GM12878 (cell line): ENCODE results near the gene SPTBN1.

Experiments used
- CEBPB ChIP-seq, 2 experiments: fragments of 150-350 bp in 1 of 2; IDR thresholded peaks; 2 replicates each; pipeline ENCODE4 v1.6.1; 2012 to 2014; ENCODE audit warnings: low read depth in 2 of 2, low read length in 2 of 2, borderline replicate concordance in 1 of 2, inconsistent platforms in 1 of 2
- CTCF ChIP-seq, 3 experiments: IDR thresholded peaks in 2 of 3; conservative IDR thresholded peaks in 1 of 3; 2 replicates each; pipeline ENCODE4 v1.5.1; 2011; ENCODE audit warnings: low read depth in 3 of 3, low read length in 3 of 3, mild to moderate bottlenecking in 3 of 3, control low read depth in 2 of 3, moderate library complexity in 2 of 3, inconsistent platforms in 1 of 3, mixed read lengths in 1 of 3; ENCODE audit not compliant: control insufficient read depth in 2 of 3, insufficient read depth in 1 of 3; ENCODE audit errors: extremely low read depth in 1 of 3
- ELK1 ChIP-seq: IDR thresholded peaks from 2 replicates; pipeline ENCODE4 v1.6.1; 2012; ENCODE audit warnings: low read depth, low read length, improper control_type of control experiment
- ETV6 ChIP-seq, 2 experiments: fragments of 450-650 bp in 1 of 2; IDR thresholded peaks in 1 of 2; conservative IDR thresholded peaks in 1 of 2; 2 replicates each; pipeline ENCODE4 v1.6.1; 2014; ENCODE audit warnings: antibody characterized with exemption in 1 of 2, borderline replicate concordance in 1 of 2, low read depth in 1 of 2, mild to moderate bottlenecking in 1 of 2, moderate library complexity in 1 of 2
- POLR2A ChIP-seq: IDR thresholded peaks from 2 replicates; pipeline ENCODE4 v1.6.1; 2011; ENCODE audit warnings: low read depth, mild to moderate bottlenecking, low read length
- SMARCA5 ChIP-seq: fragments of 450-650 bp; IDR thresholded peaks from 2 replicates; pipeline ENCODE4 v1.6.1; 2017; ENCODE audit warnings: mild to moderate bottlenecking
- TCF7 ChIP-seq: IDR thresholded peaks from 2 replicates; pipeline ENCODE4 v1.6.1; 2014; ENCODE audit warnings: antibody characterized with exemption, borderline replicate concordance
- YY1 ChIP-seq: IDR thresholded peaks from 2 replicates; pipeline ENCODE4 v1.6.1; 2011; ENCODE audit warnings: low read depth, mild to moderate bottlenecking, low read length
- ZNF622 ChIP-seq: fragments of 450-650 bp; IDR thresholded peaks from 2 replicates; pipeline ENCODE4 v1.6.1; 2017; ENCODE audit warnings: mild to moderate bottlenecking, inconsistent platforms

GRCh38 chr2:54557211-54557600 is 101.1 kb downstream of the SPTBN1 start:
- TF ChIP-seq SMARCA5 (no peak), POLR2A (no peak), YY1 (no peak), ETV6 (conservative IDR thresholded peaks at IDR 0.05 in 1 of 2, IDR thresholded peaks at IDR 0.05 in 1 of 2; ENCODE audit: borderline replicate concordance in 1 of 2, low read depth in 1 of 2) (no peak), CTCF (IDR thresholded peaks at IDR 0.05 in 2 of 3, conservative IDR thresholded peaks at IDR 0.05 in 1 of 3; ENCODE audit: control insufficient read depth in 2 of 3, extremely low read depth in 1 of 3, insufficient read depth in 1 of 3, low read depth in 3 of 3, low read length in 3 of 3) (no peak), TCF7 (no peak), ZNF622 (no peak), CEBPB (IDR thresholded peaks at IDR 0.05; ENCODE audit: borderline replicate concordance in 1 of 2, low read depth in 2 of 2, low read length in 2 of 2) (no peak), ELK1 (no peak)
